IMR-90 (cell line): ENCODE results near the gene IL1R2. TPM values are rescaled to one million over a fixed set of nuclear protein-coding genes. Genes with fewer than 3 reads are reported as not detected.

Experiments
- ATAC-seq: fragments of 200-7000 bp; cut with Tn5 transposase; 2 replicates; pipeline ENCODE4 v1.9.1; 2020; ENCODE audit warnings: low read depth, mild to moderate bottlenecking, moderate library complexity
- BruUV-seq: library from RNA; stranded (reverse); fragments of 400-500 nt; replicated peaks from 2 replicates; lab custom pipeline; 2021; lab: Mats Ljungman, UMichigan
- CTCF ChIA-PET: fragments of 300-600 bp; formaldehyde crosslinking; extraction: SDS; loops from one replicate; lab custom pipeline; 2021; ENCODE audit warnings: antibody characterized with exemption; lab: Yijun Ruan, JAX
- POLR2A ChIA-PET: fragments of 300-600 bp; sonication (Branson Sonifier 250); formaldehyde crosslinking; loops from one replicate; lab custom pipeline; 2022; ENCODE audit warnings: antibody characterized with exemption; ENCODE audit not compliant: unreplicated experiment; lab: Charles Lee
- DNase-seq: peaks from one replicate; pipeline ENCODE4 v3.0.0; 2013
- H2AFZ ChIP-seq: replicated peaks from 2 replicates; pipeline ENCODE3; 2013; ENCODE audit warnings: low read length, mild to moderate bottlenecking; ENCODE audit not compliant: poor library complexity
- H2AK5ac ChIP-seq: 2 replicates; pipeline ENCODE4 v1.6.1; 2013; ENCODE audit warnings: low read depth, low read length, inconsistent platforms
- H2AK9ac ChIP-seq: replicated peaks from 2 replicates; pipeline ENCODE3; 2013; ENCODE audit warnings: mild to moderate bottlenecking, low read depth, low read length, moderate library complexity; ENCODE audit not compliant: poor library complexity
- H2BK120ac ChIP-seq: 2 replicates; pipeline ENCODE4 v1.6.1; 2013; ENCODE audit warnings: low read depth, low read length, inconsistent platforms
- H2BK15ac ChIP-seq: 3 replicates; pipeline ENCODE4 v1.6.1; 2013; ENCODE audit warnings: low read depth, low read length, inconsistent platforms
- H2BK20ac ChIP-seq: 2 replicates; pipeline ENCODE4 v1.6.1; 2013; ENCODE audit warnings: low read depth, mild to moderate bottlenecking, inconsistent platforms, low read length, moderate library complexity
- H2BK5ac ChIP-seq: 2 replicates; pipeline ENCODE4 v1.6.1; 2013; ENCODE audit warnings: mild to moderate bottlenecking, low read depth, low read length, inconsistent platforms; ENCODE audit not compliant: poor library complexity, severe bottlenecking
- H3K14ac ChIP-seq: replicated peaks from 2 replicates; pipeline ENCODE4 v1.6.1; 2013; ENCODE audit warnings: low read depth, low read length, inconsistent platforms
- H3K18ac ChIP-seq: 2 replicates; pipeline ENCODE4 v1.6.1; 2013; ENCODE audit warnings: low read depth, low read length, control low read depth
- H3K23ac ChIP-seq: 2 replicates; pipeline ENCODE4 v1.6.1; 2013; ENCODE audit warnings: low read depth, low read length, inconsistent platforms
- H3K27ac ChIP-seq: 2 replicates; pipeline ENCODE4 v1.5.1; 2013; ENCODE audit warnings: mild to moderate bottlenecking, control low read depth, low read length; ENCODE audit not compliant: insufficient read depth
- H3K27me3 ChIP-seq: 2 replicates; pipeline ENCODE4 v1.6.1; 2013; ENCODE audit warnings: low read length; ENCODE audit not compliant: control insufficient read depth, insufficient read depth
- H3K36me3 ChIP-seq: 2 replicates; pipeline ENCODE4 v1.6.1; 2013; ENCODE audit warnings: low read length, mixed read lengths; ENCODE audit not compliant: control insufficient read depth, insufficient read depth
- H3K4ac ChIP-seq: 2 replicates; pipeline ENCODE4 v1.6.1; 2013; ENCODE audit warnings: low read depth, low read length, inconsistent platforms
- H3K4me1 ChIP-seq: 2 replicates; pipeline ENCODE4 v1.6.1; 2013; ENCODE audit warnings: low read length, mixed read lengths; ENCODE audit not compliant: control insufficient read depth, insufficient read depth
- H3K4me2 ChIP-seq: 2 replicates; pipeline ENCODE4 v1.6.1; 2013; ENCODE audit warnings: low read depth, mild to moderate bottlenecking, control low read depth, low read length, moderate library complexity
- H3K4me3 ChIP-seq: 2 replicates; pipeline ENCODE4 v1.5.1; 2013; ENCODE audit warnings: low read depth, mild to moderate bottlenecking, control low read depth, low read length, moderate library complexity; ENCODE audit not compliant: insufficient read depth
- H3K56ac ChIP-seq: 2 replicates; pipeline ENCODE4 v1.6.1; 2013; ENCODE audit warnings: low read length, inconsistent platforms; ENCODE audit not compliant: insufficient read depth; ENCODE audit errors: extremely low read depth
- H3K79me1 ChIP-seq, 2 experiments: 2 replicates each; pipeline ENCODE4 v1.6.1; 2013; ENCODE audit warnings: low read length in 2 of 2, inconsistent platforms in 1 of 2, low read depth in 1 of 2
- H3K9ac ChIP-seq: 2 replicates; pipeline ENCODE4 v1.6.1; 2013; ENCODE audit warnings: low read depth, low read length, control low read depth
- H3K9me1 ChIP-seq: 2 replicates; pipeline ENCODE4 v1.6.1; 2013; ENCODE audit warnings: low read length, inconsistent platforms; ENCODE audit not compliant: insufficient read depth
- H3K9me3 ChIP-seq: 2 replicates; pipeline ENCODE4 v1.6.1; 2013; ENCODE audit warnings: low read length; ENCODE audit not compliant: control insufficient read depth, insufficient read depth
- H4K20me1 ChIP-seq: 2 replicates; pipeline ENCODE4 v1.6.1; 2013; ENCODE audit warnings: low read length, inconsistent platforms; ENCODE audit not compliant: insufficient read depth
- H4K5ac ChIP-seq: 2 replicates; pipeline ENCODE4 v1.6.1; 2013; ENCODE audit warnings: mild to moderate bottlenecking, low read depth, low read length, control low read depth
- H4K8ac ChIP-seq, 2 experiments: 2 replicates each; pipeline ENCODE4 v1.6.1; 2013; ENCODE audit warnings: low read depth in 2 of 2, low read length in 2 of 2, control low read depth in 1 of 2, inconsistent platforms in 1 of 2
- H4K91ac ChIP-seq: 2 replicates; pipeline ENCODE4 v1.6.1; 2013; ENCODE audit warnings: low read depth, low read length, inconsistent platforms; ENCODE audit not compliant: insufficient read depth
- CEBPB ChIP-seq: IDR thresholded peaks from 2 replicates; pipeline ENCODE4 v1.6.1; 2012; ENCODE audit warnings: low read depth, low read length, improper control_type of control experiment
- CTCF ChIP-seq: conservative IDR thresholded peaks from 2 replicates; pipeline ENCODE4 v1.5.1; 2012; ENCODE audit warnings: mild to moderate bottlenecking, low read depth, low read length, improper control_type of control experiment
- ELK1 ChIP-seq: fragments of 150-350 bp; IDR thresholded peaks from 2 replicates; pipeline ENCODE4 v1.6.1; 2016; ENCODE audit warnings: low read depth, mild to moderate bottlenecking, low read length, moderate library complexity, borderline replicate concordance
- FOS ChIP-seq: fragments of 150-350 bp; IDR thresholded peaks from 2 replicates; pipeline ENCODE4 v1.6.1; 2016; ENCODE audit warnings: low read depth, low read length
- MAFK ChIP-seq: IDR thresholded peaks from 2 replicates; pipeline ENCODE4 v1.6.1; 2012; ENCODE audit warnings: low read depth, low read length, improper control_type of control experiment
- MAZ ChIP-seq: IDR thresholded peaks from 2 replicates; pipeline ENCODE4 v1.6.1; 2012; ENCODE audit warnings: low read depth, mild to moderate bottlenecking, low read length, improper control_type of control experiment, moderate library complexity, borderline replicate concordance
- MXI1 ChIP-seq: IDR thresholded peaks from 2 replicates; pipeline ENCODE4 v1.6.1; 2012; ENCODE audit warnings: low read depth, mild to moderate bottlenecking, low read length, moderate library complexity, borderline replicate concordance
- NFE2L2 ChIP-seq: fragments of 150-350 bp; IDR thresholded peaks from 2 replicates; pipeline ENCODE4 v1.6.1; 2016; ENCODE audit warnings: low read depth, mild to moderate bottlenecking, low read length
- POLR2A ChIP-seq: IDR thresholded peaks from 2 replicates; pipeline ENCODE4 v1.6.1; 2012; ENCODE audit warnings: mild to moderate bottlenecking, low read depth, low read length
- RAD21 ChIP-seq: IDR thresholded peaks from 2 replicates; pipeline ENCODE4 v1.6.1; 2012; ENCODE audit warnings: low read length, improper control_type of control experiment
- RCOR1 ChIP-seq: IDR thresholded peaks from 2 replicates; pipeline ENCODE4 v1.6.1; 2012; ENCODE audit warnings: mild to moderate bottlenecking, low read length, improper control_type of control experiment; ENCODE audit not compliant: insufficient replicate concordance
- RFX5 ChIP-seq: IDR thresholded peaks from 2 replicates; pipeline ENCODE4 v1.8.0; 2012; ENCODE audit warnings: low read depth, mild to moderate bottlenecking, low read length, moderate library complexity
- SMC3 ChIP-seq: fragments of 150-350 bp; IDR thresholded peaks from 2 replicates; pipeline ENCODE4 v1.6.1; 2016; ENCODE audit warnings: low read depth, mild to moderate bottlenecking, antibody characterized with exemption, low read length, moderate library complexity
- USF2 ChIP-seq: fragments of 150-350 bp; IDR thresholded peaks from 2 replicates; pipeline ENCODE4 v1.6.1; 2017; ENCODE audit warnings: mild to moderate bottlenecking, antibody characterized with exemption, low read length, low read depth
- WGBS, 2 experiments: methylation state at CpG; one replicate each; pipeline versions ENCODE4 v1.1.5 to v1.1.7; 2013; ENCODE audit warnings: missing lambda C conversion rate in 2 of 2; ENCODE audit not compliant: insufficient read length in 1 of 2; ENCODE audit errors: extremely low coverage in 2 of 2; 5-methylcytosine and 5-hydroxymethylcytosine counted together
- dilution Hi-C: fragments of 300-500 bp; cut with HindIII; formaldehyde crosslinking; loops from one replicate; pipeline ENCODE4 v1.14.3; 2018; ENCODE audit warnings: low sequenced_read_pairs; ENCODE audit not compliant: unreplicated experiment
- in situ Hi-C: fragments of 300-500 bp; cut with MboI; formaldehyde crosslinking; loops from 3 replicates; pipeline ENCODE4 v1.14.3; 2019; ENCODE audit warnings: low sequenced_read_pairs, inconsistent platforms, mixed read lengths
- intact Hi-C: fragments of 100-400 bp; cut with micrococcal nuclease; formaldehyde crosslinking; loops from 2 replicates; pipeline ENCODE4 v1.10.0; 2022
- polyA plus RNA-seq, 3 experiments: library from polyadenylated mRNA; depleted of rRNA; stranded (reverse); fragments of >200 nt; gene quantifications; 2 replicates each; pipeline ENCODE4 v1.2.3, GENCODE V29; 2012; ENCODE audit warnings: low replicate concordance in 1 of 3
- total RNA-seq: library from RNA; depleted of rRNA; stranded (reverse); fragments of >200 nt; gene quantifications from 2 replicates; pipeline ENCODE4 v1.2.3, GENCODE V29; 2012

Gene IL1R2
- total and polyA plus RNA-seq, 2 of the 4 experiments (the other 2 are of a cell fraction) = not detected

- DNase-seq = no peak
- no peak for TF ChIP-seq RCOR1
- no peak for TF ChIP-seq MAZ
- TF ChIP-seq USF2 = no peak
- TF ChIP-seq RFX5 = no peak
- TF ChIP-seq NFE2L2 = no peak
- TF ChIP-seq CEBPB = no peak
- no peak for TF ChIP-seq CTCF
- TF ChIP-seq FOS = no peak
- TF ChIP-seq SMC3 = no peak
- TF ChIP-seq ELK1 = no peak
- no peak for TF ChIP-seq MXI1
- TF ChIP-seq RAD21 = no peak
- no peak for TF ChIP-seq POLR2A
- TF ChIP-seq MAFK = no peak
Observed at GRCh38 chr2:102049756-102050443, 58.1 kb downstream of the IL1R2 start.

More at GRCh38 chr2:102049756-102050443, 58.1 kb downstream of the IL1R2 start:
- Histone ChIP-seq H4K5ac (peak overlapping the region; percentile 58), H3K27ac (peak overlapping the region; percentile 88), H3K9me3 (no peaks in the 10 kb centered on the region), H3K36me3 (no peaks in the 10 kb centered on the region), H2BK15ac (peak overlapping the region; percentile 90; the same call in 2 of the 3 replicates), H3K27me3 (no peaks in the 10 kb centered on the region), H2BK20ac (peak overlapping the region; percentile 92), H3K14ac (peak overlapping the region; percentile 75), H4K20me1 (no peaks in the 10 kb centered on the region; the same call in 1 of the 2 replicates), H4K8ac (peak overlapping the region; percentile 13 to 24; a peak in 2 of 4 replicates), H2BK120ac (peak overlapping the region; percentile 77), H3K56ac (no peak overlapping the region), H2AFZ (peak overlapping the region; percentile 82), H3K23ac (peak overlapping the region; percentile 21), H3K4ac (peak overlapping the region; percentile 80), H2BK5ac (no peak overlapping the region), H3K4me1 (peaks cover 27% of the 10 kb centered on the region), H3K9me1 (peaks cover 17% of the 10 kb centered on the region), H3K79me1 (no peaks in the 10 kb centered on the region; a peak in 1 of 4 replicates), H3K4me2 (no peak overlapping the region), H3K9ac (no peak overlapping the region; the same call in 1 of the 2 replicates), H2AK9ac (no peak overlapping the region), H2AK5ac (peak overlapping the region; percentile 83; the same call in 1 of the 2 replicates), H3K18ac (peak overlapping the region; percentile 82), H4K91ac (peak overlapping the region; percentile 20), H3K4me3 (no peak overlapping the region)
- in situ Hi-C loops = no loop called here
- ChIA-PET POLR2A (interaction anchor here (1.6 kb wide), 1 partner anchor 15 kb away, joined by 10 read pairs; no protein-coding TSS in a partner anchor), CTCF (interaction anchor here (0.9 to 2.4 kb wide), 5 partner anchors 17 to 191 kb away, joined by 3 to 7 read pairs (median 5); no protein-coding TSS in a partner anchor)
- 33% methylated on average over 8 of the region's 10 CpGs; no CpG with 5 or more reads in 1 of the 2 experiments for WGBS, 2 experiments
- no peak for ATAC-seq
- no TSS peak for BruUV-seq
- dilution Hi-C loops = no loop called here
- intact Hi-C loops = no loop called here
